HepG2 (cell line): ENCODE results near the gene CELF5. TPM values are rescaled to one million over a fixed set of nuclear protein-coding genes. Genes with fewer than 3 reads are reported as not detected.

Source experiments
- ATAC-seq: fragments of 200-7000 bp; cut with Tn5 transposase; 3 replicates; pipeline ENCODE4 v1.9.1; 2020; ENCODE audit warnings: mild to moderate bottlenecking, moderate library complexity
- BruUV-seq: library from RNA; stranded (reverse); fragments of 400-500 nt; replicated peaks from 2 replicates; lab custom pipeline; 2021; lab: Mats Ljungman, UMichigan
- CTCF ChIA-PET: fragments of 300-600 bp; formaldehyde crosslinking; extraction: SDS; loops from one replicate; lab custom pipeline; 2021; ENCODE audit warnings: low total read pairs, inconsistent platforms, low intra/inter-chr PET ratio; lab: Yijun Ruan, JAX
- POLR2A ChIA-PET: fragments of 350-600 bp; sonication (Branson Sonifier 250); formaldehyde crosslinking; loops from one replicate; lab custom pipeline; 2020; ENCODE audit warnings: antibody characterized with exemption, inconsistent platforms; lab: Yijun Ruan, JAX
- DNase-seq: peaks from one replicate; pipeline ENCODE4 v3.0.0-alpha.2; 2015; ENCODE audit warnings: low spot score
- FAIRE-seq: peaks from 3 replicates; lab custom pipeline; 2011; peaks lifted over from hg19 to GRCh38; lab: Jason Lieb, UNC
- H2AFZ ChIP-seq: one replicate; pipeline ENCODE4 v1.6.1; 2011; ENCODE audit warnings: low read length, inconsistent platforms
- H3K27ac ChIP-seq: fragments of 300-600 bp; 3 replicates; pipeline ENCODE4 v1.8.0; 2011; ENCODE audit warnings: mixed run types, mild to moderate bottlenecking, mixed read lengths, low read length, inconsistent platforms; ENCODE audit not compliant: insufficient read depth; ENCODE audit errors: extremely low read length
- H3K27me3 ChIP-seq, 2 experiments: fragments of 200-600 bp in 1 of 2; 2 replicates in 1 of 2; 3 replicates in 1 of 2; pipeline versions ENCODE4 v1.6.0 to v1.8.0; 2011; ENCODE audit warnings: low read length in 2 of 2, mild to moderate bottlenecking in 2 of 2, moderate library complexity in 2 of 2, inconsistent platforms in 1 of 2; ENCODE audit not compliant: insufficient read depth in 2 of 2, control insufficient read depth in 1 of 2
- H3K36me3 ChIP-seq, 2 experiments: fragments of 200-600 bp in 1 of 2; replicated peaks in 1 of 2; 2 replicates in 1 of 2; 3 replicates in 1 of 2; pipeline versions ENCODE4 v1.5.1 to v1.8.0; 2011; ENCODE audit warnings: low read length in 2 of 2, inconsistent platforms in 1 of 2; ENCODE audit not compliant: insufficient read depth in 2 of 2, control insufficient read depth in 1 of 2
- H3K4me1 ChIP-seq: 2 replicates; pipeline ENCODE4 v1.5.1; 2012; ENCODE audit warnings: low read length, inconsistent platforms; ENCODE audit not compliant: insufficient read depth
- H3K4me2 ChIP-seq: 2 replicates; pipeline ENCODE4 v1.6.0; 2011; ENCODE audit warnings: low read depth, low read length, inconsistent platforms
- H3K4me3 ChIP-seq, 3 experiments: fragments of 200-600 bp in 1 of 3; sonication (generic), shearing (Covaris generic) in 1 of 3; replicated peaks in 1 of 3; 2 replicates each; pipeline ENCODE4 v1.5.1; 2011 to 2016; ENCODE audit warnings: low read length in 3 of 3, inconsistent platforms in 2 of 3, low read depth in 2 of 3, mild to moderate bottlenecking in 2 of 3, control low read depth in 1 of 3, mixed read lengths in 1 of 3; ENCODE audit not compliant: insufficient read depth in 1 of 3
- H3K79me2 ChIP-seq: one replicate; pipeline ENCODE4 v1.6.1; 2011; ENCODE audit warnings: low read length, inconsistent platforms; ENCODE audit not compliant: insufficient read depth
- H3K9ac ChIP-seq: 2 replicates; pipeline ENCODE4 v1.6.0; 2011; ENCODE audit warnings: mild to moderate bottlenecking, low read depth, low read length, inconsistent platforms; ENCODE audit not compliant: insufficient read depth
- H3K9me3 ChIP-seq: 2 replicates; pipeline ENCODE4 v1.5.1; 2012; ENCODE audit warnings: mild to moderate bottlenecking, low read length
- H4K20me1 ChIP-seq: 2 replicates; pipeline ENCODE4 v1.6.0; 2011; ENCODE audit warnings: inconsistent platforms, mild to moderate bottlenecking, low read length, moderate library complexity; ENCODE audit not compliant: insufficient read depth
- ATF7 ChIP-seq, 2 experiments: fragments of 450-650 bp in 1 of 2; sonication (generic) in 1 of 2; formaldehyde crosslinking in 1 of 2; IDR thresholded peaks; 2 replicates each; pipeline versions ENCODE4 v1.4.0 to v1.6.1; 2016 to 2020; ENCODE audit warnings: antibody characterized with exemption in 1 of 2, mild to moderate bottlenecking in 1 of 2, missing genetic modification reagents in 1 of 2
- KAT7 ChIP-seq: IDR thresholded peaks from 2 replicates; pipeline ENCODE4 v1.6.1; 2018; ENCODE audit warnings: borderline replicate concordance, missing compliant biosample characterization
- KLF13 ChIP-seq: sonication (generic); formaldehyde crosslinking; IDR thresholded peaks from 2 replicates; pipeline ENCODE4 v1.4.0; 2020; ENCODE audit warnings: mild to moderate bottlenecking, missing genetic modification reagents
- NCOA2 ChIP-seq: sonication (generic); formaldehyde crosslinking; IDR thresholded peaks from 2 replicates; pipeline ENCODE4 v1.8.0; 2022; ENCODE audit warnings: inconsistent platforms
- SMARCC2 ChIP-seq: fragments of 450-650 bp; IDR thresholded peaks from 2 replicates; pipeline ENCODE4 v1.6.1; 2017; ENCODE audit warnings: antibody characterized with exemption, mild to moderate bottlenecking
- TP53 ChIP-seq: sonication (generic); formaldehyde crosslinking; conservative IDR thresholded peaks from 2 replicates; pipeline ENCODE4 v1.4.0; 2020; ENCODE audit warnings: missing genetic modification reagents
- ZNF747 ChIP-seq: sonication (generic); formaldehyde crosslinking; IDR thresholded peaks from 2 replicates; pipeline ENCODE4 v1.8.1; 2023; ENCODE audit warnings: missing genetic modification reagents, mild to moderate bottlenecking, borderline replicate concordance
- WGBS: methylation state at CpG from one replicate; pipeline ENCODE4 v1.1.6; 2017; ENCODE audit warnings: low lambda C conversion rate; 5-methylcytosine and 5-hydroxymethylcytosine counted together
- in situ Hi-C: cut with HindIII; loops from 2 replicates; pipeline ENCODE4 v1.10.0; 2017; ENCODE audit warnings: low pct_unique_long_range_greater_than_20kb; ENCODE audit not compliant: extremely low pct_ligation_motif_present
- intact Hi-C: fragments of 100-400 bp; cut with micrococcal nuclease; formaldehyde crosslinking; loops from one replicate; pipeline ENCODE4 v1.10.0; 2022; ENCODE audit not compliant: unreplicated experiment
- polyA plus RNA-seq, 8 experiments: library from polyadenylated mRNA; depleted of rRNA in 3 of 8; stranded (reverse) in 7 of 8; unstranded in 1 of 8; fragments of >200 nt; fragmentation: Illumina TruSeq in 4 of 8; extraction: Trizol in 4 of 8; gene quantifications; 2 replicates each; pipeline versions ENCODE4 v1.2.1 to v1.2.3, GENCODE V29; 2011 to 2016; ENCODE audit warnings: low read depth in 4 of 8, missing spikeins in 1 of 8, mixed read lengths in 1 of 8; ENCODE audit not compliant: insufficient read depth in 1 of 8
- total RNA-seq, 5 experiments: library from RNA; depleted of rRNA; stranded (reverse); fragments of >200 nt; fragmentation: Illumina TruSeq; extraction: Trizol; gene quantifications; 2 replicates each; pipeline ENCODE4 v1.2.3, GENCODE V29; 2016; ENCODE audit warnings: low read depth in 1 of 5

The CELF5 gene
- total and polyA plus RNA-seq, 2 of the 13 experiments (the other 11 are each of a cell fraction or from before 2014, with no cell fraction given): 0.31 to 0.84 TPM

GRCh38 chr19:3310280-3310679 is 85.8 kb downstream of the CELF5 start:
- WGBS: 27% methylated on average over 1 of the region's 1 CpG
- Histone ChIP-seq H3K4me2 (no peak overlapping the region), H3K4me1 (no peaks in the 10 kb centered on the region), H3K79me2 (no peaks in the 10 kb centered on the region), H3K36me3 (no peaks in the 10 kb centered on the region), H3K27ac (no peak overlapping the region), H3K4me3 (no peak overlapping the region), H3K9me3 (no peaks in the 10 kb centered on the region), H4K20me1 (no peaks in the 10 kb centered on the region), H3K9ac (no peak overlapping the region), H3K27me3 (peaks cover 6 to 20% of the 10 kb centered on the region in 2 experiments; a peak in 3 of 5 replicates), H2AFZ (no peak overlapping the region)
- in situ Hi-C loops (no loop called here), intact Hi-C loops (no loop called here)
- ChIA-PET CTCF (no interaction called here), POLR2A (no interaction called here)
- TF ChIP-seq ATF7 (IDR thresholded peaks at IDR 0.05) (0 out of 2 replicates have a peak, but pooled peaks have one; percentile 1), ATF7 (CRISPR knock-in tag; IDR thresholded peaks at IDR 0.05) (no peak), NCOA2 (no peak), KLF13 (CRISPR knock-in tag) (no peak)
- DNase-seq (no peak), ATAC-seq (no peak), FAIRE-seq (no peak)
- no TSS peak for BruUV-seq

DNA sequence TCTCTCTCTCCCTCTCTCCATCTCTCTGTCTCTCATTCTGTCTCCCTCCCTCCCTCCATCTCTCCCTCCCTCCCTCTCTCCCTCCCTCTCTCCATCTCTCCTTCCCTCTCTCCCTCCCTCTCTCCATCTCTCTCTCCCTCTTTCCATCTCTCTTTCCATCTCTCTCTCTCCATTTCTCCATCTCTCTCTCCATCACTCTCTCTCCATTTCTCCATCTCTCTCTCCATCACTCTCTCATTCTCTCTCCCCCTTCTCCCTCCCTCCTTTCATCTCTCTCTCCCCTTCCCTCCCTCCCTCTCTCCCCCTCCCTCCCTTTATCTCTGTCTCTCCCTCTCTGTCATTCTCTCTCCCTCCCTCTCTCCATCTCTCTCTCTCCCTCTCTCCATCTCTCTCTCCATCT is 86.2 kb downstream of the CELF5 start:
- Histone ChIP-seq H3K9ac (no peak overlapping the region), H4K20me1 (no peaks in the 10 kb centered on the region), H3K79me2 (no peaks in the 10 kb centered on the region), H3K4me3 (no peak overlapping the region), H2AFZ (no peak overlapping the region), H3K4me1 (no peaks in the 10 kb centered on the region), H3K27ac (no peak overlapping the region), H3K4me2 (no peak overlapping the region), H3K36me3 (no peaks in the 10 kb centered on the region), H3K27me3 (peaks cover 6 to 24% of the 10 kb centered on the region in 2 experiments; a peak in 3 of 5 replicates), H3K9me3 (no peaks in the 10 kb centered on the region)
- CTCF ChIA-PET: no interaction called here
- no TSS peak for BruUV-seq
- no peak for DNase-seq
- TF ChIP-seq TP53 (CRISPR knock-in tag) (no peak), KAT7 (CRISPR knock-in tag) (no peak), ZNF747 (CRISPR knock-in tag) (no peak), SMARCC2 (no peak)
- POLR2A ChIA-PET: no interaction called here
- intact Hi-C loops (no loop called here), in situ Hi-C loops (no loop called here)
- FAIRE-seq: no peak
- ATAC-seq: no peak
